Uterus (tissue), 2 donors: ENCODE measurements around the gene CBX6.

ENCODE experiments used
- CTCF ChIP-seq, 4 experiments: fragments of 200-600 bp in 2 of 4; fragments of 450-650 bp in 2 of 4; sonication (generic) in 2 of 4; IDR thresholded peaks; one replicate each; pipeline ENCODE4 v1.5.1; 2016 to 2019; ENCODE audit warnings: antibody characterized with exemption in 4 of 4, mild to moderate bottlenecking in 2 of 4, moderate library complexity in 1 of 4
- POLR2A ChIP-seq, 2 donors: fragments of 450-650 bp; IDR thresholded peaks; one replicate each; pipeline ENCODE4 v1.6.1; 2016; ENCODE audit warnings: antibody characterized with exemption in 2 of 2, mild to moderate bottlenecking in 1 of 2, moderate library complexity in 1 of 2

- TF ChIP-seq CTCF (IDR thresholded peaks at IDR 0.05) (no peak), POLR2A (IDR thresholded peaks at IDR 0.05) (no peak)
Measured at GRCh38 chr22:38830845-38831108, 41.2 kb downstream of the CBX6 start.
